GM18498 (cell line): ENCODE data around the gene NUTM2B.
"Not testable (repeated sequence)": the region's sequence is repeated elsewhere in the genome, so short reads cannot be mapped to it uniquely, and the experiment has no call there.

Experiments used
- ATAC-seq: cut with Tn5 transposase; IDR thresholded peaks from one replicate; pipeline ENCODE4 v1.9.1; 2021; ENCODE audit warnings: mild to moderate bottlenecking, moderate library complexity; ENCODE audit not compliant: unreplicated experiment

The NUTM2B gene

GRCh38 chr10:79702927-79703326 lies at the start of gene NUTM2B:
TSS of gene NUTM2B (plus strand) at chr10:79703227. CDS start at chr10:79703610, 383 bp downstream.
- ATAC-seq = not testable (repeated sequence)

GRCh38 chr10:79663287-79663686 lies 39.7 kb upstream of the NUTM2B start:
- not testable (repeated sequence) for ATAC-seq

- ATAC-seq = not testable (repeated sequence)
Observed at GRCh38 chr10:79664686-79665085, 38.3 kb upstream of the NUTM2B start.

GRCh38 chr10:79669248-79669788 lies 33.7 kb upstream of the NUTM2B start:
- ATAC-seq = not testable (repeated sequence)

GRCh38 chr10:79674878-79675277 lies 28.1 kb upstream of the NUTM2B start:
- not testable (repeated sequence) for ATAC-seq

- not testable (repeated sequence) for ATAC-seq
Observed at GRCh38 chr10:79683026-79683883, 19.8 kb upstream of the NUTM2B start.

- not testable (repeated sequence) for ATAC-seq
Observed at GRCh38 chr10:79683884-79684720, 18.9 kb upstream of the NUTM2B start.

- peak; percentile 97 for ATAC-seq
Observed at GRCh38 chr10:79685044-79685685, 17.9 kb upstream of the NUTM2B start.

GRCh38 chr10:79686595-79686994 lies 16.4 kb upstream of the NUTM2B start:
- not testable (repeated sequence) for ATAC-seq

- ATAC-seq = not testable (repeated sequence)
Observed at GRCh38 chr10:79687406-79688150, 15.4 kb upstream of the NUTM2B start.

GRCh38 chr10:79688798-79689197 lies 14.2 kb upstream of the NUTM2B start:
- ATAC-seq = not testable (repeated sequence)

- not testable (repeated sequence) for ATAC-seq
Observed at GRCh38 chr10:79696596-79696995, 6.4 kb upstream of the NUTM2B start.

GRCh38 chr10:79697141-79697540 lies 5.9 kb upstream of the NUTM2B start:
- ATAC-seq = not testable (repeated sequence)

- not testable (repeated sequence) for ATAC-seq
Observed at GRCh38 chr10:79700381-79700944, 2.6 kb upstream of the NUTM2B start.

GRCh38 chr10:79707017-79707416 lies 4.0 kb downstream of the NUTM2B start:
- not testable (repeated sequence) for ATAC-seq

GRCh38 chr10:79714976-79715375 lies 11.9 kb downstream of the NUTM2B start:
- not testable (repeated sequence) for ATAC-seq

- ATAC-seq = not testable (repeated sequence)
Observed at GRCh38 chr10:79716917-79717579, 14.0 kb downstream of the NUTM2B start.

GRCh38 chr10:79720000-79720399 lies 17.0 kb downstream of the NUTM2B start:
- ATAC-seq = not testable (repeated sequence)

GRCh38 chr10:79726620-79727019 lies 23.6 kb downstream of the NUTM2B start:
- not testable (repeated sequence) for ATAC-seq
